ENCODE results near the gene LMF2. TPM values are rescaled to one million over a fixed set of nuclear protein-coding genes. Genes with fewer than 3 reads are reported as not detected.

LMF2 gene
- polyA plus RNA-seq, 3 donors = 15.0 to 145 (median 16.6) TPM

DNA sequence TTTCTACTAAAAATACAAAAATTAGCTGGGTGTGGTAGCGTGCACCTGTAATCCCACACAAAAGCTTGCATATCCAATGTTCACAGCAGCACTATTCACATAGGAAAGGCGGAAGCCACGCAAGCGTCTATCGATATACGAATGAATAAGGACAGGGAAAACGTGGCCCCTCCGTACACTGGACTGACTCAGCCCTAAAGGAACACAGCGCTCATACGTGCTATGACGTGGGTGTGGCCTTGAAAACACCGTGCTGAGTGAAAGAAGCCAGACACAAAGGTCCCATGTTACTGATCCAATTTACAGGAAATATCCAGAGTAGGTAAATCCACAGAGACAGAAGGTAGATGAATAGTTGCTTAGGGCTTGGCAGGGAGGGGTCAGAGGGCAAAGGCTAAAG lies 7.0 kb downstream of the LMF2 start:
- Histone ChIP-seq H3K9me3 (replicated peaks in 1 of 2; ENCODE audit: control insufficient read depth in 1 of 2, insufficient read depth in 1 of 2, low read length in 2 of 2) (no peaks in the 10 kb centered on the region), H3K4me3 (replicated peaks in 1 of 3; ENCODE audit: low read depth in 2 of 3, low read length in 3 of 3) (no peak overlapping the region), H3K27ac (ENCODE audit: low read depth in 1 of 2, low read length in 2 of 2) (no peak overlapping the region), H3K4me2 (replicated peaks; ENCODE audit: extremely low read depth, low read length, poor library complexity, severe bottlenecking) (no peak overlapping the region), H3K27me3 (ENCODE audit: control insufficient read depth in 2 of 2, insufficient read depth in 2 of 2, low read length in 2 of 2) (no peaks in the 10 kb centered on the region), H3K36me3 (replicated peaks in 1 of 2; ENCODE audit: control insufficient read depth in 1 of 2, insufficient read depth in 2 of 2, low read length in 2 of 2) (peaks cover 25 to 28% of the 10 kb centered on the region in 2 donors), H3K79me2 (ENCODE audit: insufficient read depth, low read length) (peaks cover 8% of the 10 kb centered on the region), H3K4me1 (ENCODE audit: control insufficient read depth in 1 of 2, insufficient read depth in 2 of 2, low read length in 2 of 2) (no peaks in the 10 kb centered on the region), H3K9ac (ENCODE audit: insufficient read depth, low read length, poor library complexity, severe bottlenecking) (no peak overlapping the region), H4K20me1 (ENCODE audit: insufficient read depth, low read length) (no peaks in the 10 kb centered on the region), H2AFZ (ENCODE audit: insufficient read depth, low read depth, low read length, poor library complexity, severe bottlenecking) (no peak overlapping the region)
- WGBS (ENCODE audit: insufficient coverage) = 93% methylated on average over 11 of the region's 12 CpGs
- Mint-ChIP-seq H3K9me3 (no peaks in the 10 kb centered on the region), H3K4me1 (peaks cover 2% of the 10 kb centered on the region), H3K27me3 (ENCODE audit: low read depth in 3 of 3) (peaks cover 5 to 10% (median 10%) of the 10 kb centered on the region in 3 donors), H3K27ac (no peak overlapping the region), H3K4me3 (no peak overlapping the region), H3K36me3 (peaks cover 10 to 20% of the 10 kb centered on the region in 2 donors)
- no peak for DNase-seq
- intact Hi-C loops (cut with micrococcal nuclease) = no loop called here
- no peak for TF ChIP-seq CTCF (IDR thresholded peaks at IDR 0.05)

- no peak overlapping the region for H3K4me3 Mint-ChIP-seq
- H4K20me1 ChIP-seq (ENCODE audit: insufficient read depth, low read length) = no peaks in the 10 kb centered on the region
- H3K4me1 ChIP-seq (ENCODE audit: control insufficient read depth in 1 of 2, insufficient read depth in 2 of 2, low read length in 2 of 2) = no peaks in the 10 kb centered on the region
- H3K27ac Mint-ChIP-seq = no peak overlapping the region
- no peaks in the 10 kb centered on the region for H3K27me3 ChIP-seq (ENCODE audit: control insufficient read depth in 2 of 2, insufficient read depth in 2 of 2, low read length in 2 of 2)
- H2AFZ ChIP-seq (ENCODE audit: insufficient read depth, low read depth, low read length, poor library complexity, severe bottlenecking) = no peak overlapping the region
- H3K36me3 ChIP-seq (replicated peaks in 1 of 2; ENCODE audit: control insufficient read depth in 1 of 2, insufficient read depth in 2 of 2, low read length in 2 of 2) = peaks cover 13 to 15% of the 10 kb centered on the region in 2 donors
- no peak overlapping the region for H3K27ac ChIP-seq (ENCODE audit: low read depth in 1 of 2, low read length in 2 of 2)
- peaks cover 5 to 14% of the 10 kb centered on the region in 2 donors for H3K36me3 Mint-ChIP-seq
- H3K79me2 ChIP-seq (ENCODE audit: insufficient read depth, low read length) = no peaks in the 10 kb centered on the region
- H3K9ac ChIP-seq (ENCODE audit: insufficient read depth, low read length, poor library complexity, severe bottlenecking) = no peak overlapping the region
- DNase-seq = peak; percentile 34 to 58 (median 53)
- H3K4me2 ChIP-seq (replicated peaks; ENCODE audit: extremely low read depth, low read length, poor library complexity, severe bottlenecking) = no peak overlapping the region
- H3K27me3 Mint-ChIP-seq (ENCODE audit: low read depth in 3 of 3) = peaks cover 6 to 10% (median 10%) of the 10 kb centered on the region in 3 donors
- no peaks in the 10 kb centered on the region for H3K9me3 Mint-ChIP-seq
- intact Hi-C loops (cut with micrococcal nuclease) = loop anchor here (5.0 to 10.0 kb wide), 2 partner anchors 144 to 246 kb away; partner anchors contain the start of gene HDAC10 (in 2 of the 2)
- H3K9me3 ChIP-seq (replicated peaks in 1 of 2; ENCODE audit: control insufficient read depth in 1 of 2, insufficient read depth in 1 of 2, low read length in 2 of 2) = no peaks in the 10 kb centered on the region
- TF ChIP-seq CTCF (IDR thresholded peaks at IDR 0.05) = peak; percentile 66
- H3K4me1 Mint-ChIP-seq = peaks cover 2% of the 10 kb centered on the region
- 24% methylated on average over 5 of the region's 13 CpGs for WGBS (ENCODE audit: insufficient coverage)
- H3K4me3 ChIP-seq (replicated peaks in 1 of 3; ENCODE audit: low read depth in 2 of 3, low read length in 3 of 3) = no peak overlapping the region
Observed at GRCh38 chr22:50498322-50498890, 9.1 kb downstream of the LMF2 start.
